ENCODE data around the gene BUD23.

- TF ChIP-seq CTCF (IDR thresholded peaks at IDR 0.05 in 4 of 5, conservative IDR thresholded peaks at IDR 0.05 in 1 of 5) (no peak), POLR2A (IDR thresholded peaks at IDR 0.05) (no peak)
Measured at GRCh38 chr7:73688288-73688687, 4.9 kb downstream of the BUD23 start.
